GM12892 (cell line): ENCODE measurements around the gene TNFAIP1.

Source experiments
- POLR2A ChIP-seq: IDR thresholded peaks from 2 replicates; pipeline ENCODE4 v1.6.1; 2011; ENCODE audit warnings: low read depth, low read length, control low read depth
- POLR2AphosphoS5 ChIP-seq: IDR thresholded peaks from 2 replicates; pipeline ENCODE4 v1.6.1; 2011; ENCODE audit warnings: low read depth, low read length, control low read depth
- TAF1 ChIP-seq: IDR thresholded peaks from 2 replicates; pipeline ENCODE4 v1.6.1; 2011; ENCODE audit warnings: low read depth, mild to moderate bottlenecking, control low read depth, low read length, borderline replicate concordance

GRCh38 chr17:28327031-28327607, 8.4 kb upstream of the TNFAIP1 start:
- no peak for TF ChIP-seq POLR2AphosphoS5
- TF ChIP-seq POLR2A, result no peak
- no peak for TF ChIP-seq TAF1
